Breast epithelium (tissue), 4 donors: ENCODE results near the gene PIGV. TPM values are rescaled to one million over a fixed set of nuclear protein-coding genes. Genes with fewer than 3 reads are reported as not detected.
A peak's percentile ranks its signal among the peaks of the same experiment; 100 is the strongest.

ENCODE experiments used
- DNase-seq, 2 donors: peaks; one replicate each; pipeline ENCODE4 v3.0.0-alpha.2; 2019; ENCODE audit warnings: low spot score in 2 of 2
- H3K27ac ChIP-seq, 2 donors: fragments of 200-600 bp; sonication (generic) in 1 of 2; one replicate each; pipeline ENCODE4 v1.5.1; 2016 to 2019; ENCODE audit warnings: mild to moderate bottlenecking in 1 of 2
- H3K27me3 ChIP-seq, 2 donors: fragments of 200-600 bp; sonication (generic) in 1 of 2; one replicate each; pipeline versions ENCODE4 v1.5.1 to v1.6.0; 2017 to 2019; ENCODE audit warnings: control low read depth in 1 of 2, mild to moderate bottlenecking in 1 of 2
- H3K36me3 ChIP-seq: fragments of 200-600 bp; one replicate; pipeline ENCODE4 v1.5.1; 2019
- H3K4me1 ChIP-seq, 2 donors: fragments of 200-600 bp; sonication (generic); one replicate each; pipeline ENCODE4 v1.5.1; 2016 to 2019; ENCODE audit warnings: control low read depth in 1 of 2
- H3K4me3 ChIP-seq, 3 donors: fragments of 200-600 bp; sonication (generic); 1 replicate in 2 of 3; 2 replicates in 1 of 3; pipeline ENCODE4 v1.5.1; 2016 to 2019; ENCODE audit warnings: mild to moderate bottlenecking in 3 of 3, moderate library complexity in 2 of 3
- H3K9me3 ChIP-seq, 2 donors: fragments of 200-600 bp; sonication (generic) in 1 of 2; one replicate each; pipeline ENCODE4 v1.5.1; 2016 to 2019; ENCODE audit warnings: control low read depth in 1 of 2
- POLR2A ChIP-seq: fragments of 450-650 bp; IDR thresholded peaks from one replicate; pipeline ENCODE4 v1.6.1; 2016; ENCODE audit warnings: antibody characterized with exemption, mild to moderate bottlenecking, moderate library complexity
- POLR2AphosphoS5 ChIP-seq, 3 donors: sonication (generic); formaldehyde crosslinking; IDR thresholded peaks; one replicate each; pipeline ENCODE4 v1.6.1; 2017; ENCODE audit warnings: antibody characterized with exemption in 3 of 3
- intact Hi-C: fragments of 100-400 bp; cut with DNase I; formaldehyde crosslinking; loops from one replicate; pipeline ENCODE4 v1.15.1; 2023; ENCODE audit warnings: low total_unique reads
- total RNA-seq, 3 donors: library from RNA; depleted of rRNA; stranded (reverse); fragments of >200 nt; gene quantifications; one replicate each; pipeline ENCODE4 v1.1.0, GENCODE V29; 2016
- TF ChIP-seq, protein P1 (sequence below), 3 donors: fragments of 450-650 bp; IDR thresholded peaks; one replicate each; pipeline ENCODE4 v1.5.1; 2016 to 2017; ENCODE audit warnings: antibody characterized with exemption in 3 of 3, mild to moderate bottlenecking in 3 of 3, moderate library complexity in 3 of 3

Gene PIGV
- total RNA-seq, 3 donors from 2014 or later = 18.7 to 36.8 (median 29.7) TPM

- TF ChIP-seq POLR2AphosphoS5 (IDR thresholded peaks at IDR 0.05) (no peak), POLR2A (no peak)
- TF ChIP-seq, protein P1, sequence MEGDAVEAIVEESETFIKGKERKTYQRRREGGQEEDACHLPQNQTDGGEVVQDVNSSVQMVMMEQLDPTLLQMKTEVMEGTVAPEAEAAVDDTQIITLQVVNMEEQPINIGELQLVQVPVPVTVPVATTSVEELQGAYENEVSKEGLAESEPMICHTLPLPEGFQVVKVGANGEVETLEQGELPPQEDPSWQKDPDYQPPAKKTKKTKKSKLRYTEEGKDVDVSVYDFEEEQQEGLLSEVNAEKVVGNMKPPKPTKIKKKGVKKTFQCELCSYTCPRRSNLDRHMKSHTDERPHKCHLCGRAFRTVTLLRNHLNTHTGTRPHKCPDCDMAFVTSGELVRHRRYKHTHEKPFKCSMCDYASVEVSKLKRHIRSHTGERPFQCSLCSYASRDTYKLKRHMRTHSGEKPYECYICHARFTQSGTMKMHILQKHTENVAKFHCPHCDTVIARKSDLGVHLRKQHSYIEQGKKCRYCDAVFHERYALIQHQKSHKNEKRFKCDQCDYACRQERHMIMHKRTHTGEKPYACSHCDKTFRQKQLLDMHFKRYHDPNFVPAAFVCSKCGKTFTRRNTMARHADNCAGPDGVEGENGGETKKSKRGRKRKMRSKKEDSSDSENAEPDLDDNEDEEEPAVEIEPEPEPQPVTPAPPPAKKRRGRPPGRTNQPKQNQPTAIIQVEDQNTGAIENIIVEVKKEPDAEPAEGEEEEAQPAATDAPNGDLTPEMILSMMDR (IDR thresholded peaks at IDR 0.05) = no peak
- Histone ChIP-seq H3K4me1 (no peaks in the 10 kb centered on the region), H3K27ac (no peak overlapping the region), H3K9me3 (no peaks in the 10 kb centered on the region), H3K27me3 (no peaks in the 10 kb centered on the region), H3K36me3 (no peaks in the 10 kb centered on the region), H3K4me3 (no peak overlapping the region)
- intact Hi-C loops = no loop called here
- no peak for DNase-seq
Observed at GRCh38 chr1:26759531-26759930, 28.2 kb upstream of the PIGV start.

DNA sequence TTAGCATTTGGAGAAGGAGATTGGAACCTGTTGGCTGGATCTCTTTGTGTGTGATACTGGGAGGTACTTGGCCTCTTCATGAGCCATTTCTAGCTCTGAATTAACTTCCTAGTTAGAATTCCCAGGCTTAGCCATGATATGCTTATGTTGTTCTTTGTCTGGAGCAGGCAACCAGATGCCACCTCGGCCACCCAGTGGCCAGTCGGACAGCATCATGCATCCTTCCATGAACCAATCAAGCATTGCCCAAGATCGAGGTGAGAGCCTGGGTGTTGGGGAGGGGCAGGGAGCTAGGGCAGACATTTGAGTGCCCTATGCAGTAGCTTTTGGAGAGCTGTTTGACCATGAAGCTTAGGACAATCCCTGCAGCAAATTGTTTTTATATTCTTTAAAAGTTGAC, 26.5 kb upstream of the PIGV start:
- H3K27ac ChIP-seq = no peak overlapping the region
- H3K9me3 ChIP-seq = no peaks in the 10 kb centered on the region
- H3K27me3 ChIP-seq = no peaks in the 10 kb centered on the region
- intact Hi-C loops = no loop called here
- H3K36me3 ChIP-seq = no peaks in the 10 kb centered on the region
- no peak overlapping the region for H3K4me3 ChIP-seq
- no peak for DNase-seq
- no peaks in the 10 kb centered on the region for H3K4me1 ChIP-seq
- TF ChIP-seq, protein P1 (IDR thresholded peaks at IDR 0.05) = no peak
- TF ChIP-seq POLR2A = no peak
- TF ChIP-seq POLR2AphosphoS5 (IDR thresholded peaks at IDR 0.05) = no peak

GRCh38 chr1:26767714-26768113, 20.0 kb upstream of the PIGV start:
- Histone ChIP-seq H3K9me3 (no peaks in the 10 kb centered on the region), H3K27me3 (no peaks in the 10 kb centered on the region), H3K4me1 (peaks cover 7 to 11% of the 10 kb centered on the region in 2 donors), H3K4me3 (no peak overlapping the region), H3K36me3 (peaks cover 4% of the 10 kb centered on the region), H3K27ac (peak overlapping the region; percentile 1 to 25)
- DNase-seq = no peak
- TF ChIP-seq POLR2A (no peak), POLR2AphosphoS5 (IDR thresholded peaks at IDR 0.05) (no peak)
- TF ChIP-seq, protein P1 (IDR thresholded peaks at IDR 0.05) = no peak
- intact Hi-C loops = no loop called here

- Histone ChIP-seq H3K9me3 (no peaks in the 10 kb centered on the region), H3K4me1 (peaks cover 7 to 11% of the 10 kb centered on the region in 2 donors), H3K4me3 (no peak overlapping the region), H3K36me3 (peaks cover 7% of the 10 kb centered on the region), H3K27me3 (no peaks in the 10 kb centered on the region), H3K27ac (peak overlapping the region; percentile 43 to 60)
- TF ChIP-seq POLR2AphosphoS5 (IDR thresholded peaks at IDR 0.05) (peak in 2 of 3 donors; percentile 15 to 62), POLR2A (no peak)
- no peak for DNase-seq
- intact Hi-C loops = no loop called here
Observed at GRCh38 chr1:26768755-26769154, 19.0 kb upstream of the PIGV start.

DNA sequence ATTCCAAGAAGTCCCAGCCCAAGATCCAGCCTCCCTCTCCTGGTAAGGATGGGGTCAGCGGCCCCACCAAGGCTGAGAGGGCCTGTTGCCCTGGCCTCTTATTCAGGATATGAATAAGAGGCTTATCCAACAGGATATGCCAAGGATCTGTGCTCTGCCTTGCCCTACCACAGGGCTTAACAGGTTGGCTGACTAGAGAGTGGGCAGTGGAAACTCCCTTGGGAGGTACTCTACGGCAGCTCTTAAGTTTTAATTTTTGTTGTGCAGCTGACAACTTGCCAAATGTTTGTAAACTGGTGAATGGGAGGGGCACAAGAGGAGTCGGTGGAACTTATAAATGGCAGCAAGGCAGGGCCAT, 16.5 kb upstream of the PIGV start:
- no peaks in the 10 kb centered on the region for H3K9me3 ChIP-seq
- TF ChIP-seq, protein P1 (IDR thresholded peaks at IDR 0.05) = no peak
- TF ChIP-seq POLR2A = no peak
- TF ChIP-seq POLR2AphosphoS5 (IDR thresholded peaks at IDR 0.05) = no peak
- H3K4me3 ChIP-seq = no peak overlapping the region
- no peaks in the 10 kb centered on the region for H3K27me3 ChIP-seq
- peaks cover 7 to 11% of the 10 kb centered on the region in 2 donors for H3K4me1 ChIP-seq
- intact Hi-C loops = no loop called here
- no peak for DNase-seq
- peak overlapping the region; percentile 69 to 82 for H3K27ac ChIP-seq
- peaks cover 19% of the 10 kb centered on the region for H3K36me3 ChIP-seq
